ENCODE results near the gene TRMT11. TPM values are rescaled to one million over a fixed set of nuclear protein-coding genes. Genes with fewer than 3 reads are reported as not detected.
"Not testable (repeated sequence)": the region's sequence is repeated elsewhere in the genome, so short reads cannot be mapped to it uniquely, and the experiment has no call there.

The TRMT11 gene
- polyA plus RNA-seq, 1 experiment, result 27.3 TPM

DNA sequence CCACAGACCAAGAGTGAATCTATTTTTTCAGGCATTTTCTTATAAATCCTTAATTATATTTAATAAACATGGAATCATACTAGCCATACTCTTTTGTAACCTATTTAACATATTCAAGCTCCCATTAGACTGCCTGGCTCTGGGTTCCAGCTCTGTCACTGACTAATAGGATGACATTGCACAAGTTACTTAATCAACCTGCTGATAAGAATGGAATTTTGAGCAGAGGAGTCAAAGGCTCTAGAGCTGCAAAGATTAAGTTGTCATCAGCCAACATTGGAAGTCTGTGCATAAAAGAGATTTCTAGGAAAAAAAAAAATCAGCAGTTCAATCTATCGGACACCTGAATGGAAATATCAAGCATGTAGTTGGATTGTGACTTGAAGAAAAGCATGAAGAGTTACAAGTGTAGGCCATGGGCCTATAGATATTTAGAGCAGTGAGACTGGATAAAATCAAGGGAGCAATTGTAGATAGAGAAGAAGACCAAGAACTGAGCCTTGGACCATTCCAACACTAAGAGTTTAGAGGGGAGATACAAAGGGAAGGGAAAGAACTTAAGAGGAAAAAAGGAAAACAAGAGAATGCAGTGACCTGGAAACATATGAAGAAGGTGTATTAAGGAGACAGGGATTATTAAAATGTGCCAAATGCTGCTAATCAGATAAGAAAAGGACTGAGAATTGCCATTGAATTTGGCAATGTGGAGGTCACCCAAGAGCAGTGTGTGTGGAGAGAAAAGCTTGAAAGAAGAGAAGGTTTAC lies 40.8 kb upstream of the TRMT11 start:
- Histone ChIP-seq H3K27me3 (ENCODE audit: control insufficient read depth, insufficient read depth, low read length) (no peaks in the 10 kb centered on the region), H3K4me3 (ENCODE audit: low read depth, low read length) (no peak overlapping the region), H3K27ac (ENCODE audit: low read depth, low read length) (peak overlapping the region; percentile 97), H3K9me3 (ENCODE audit: control insufficient read depth, insufficient read depth, low read length) (no peaks in the 10 kb centered on the region)
- CTCF ChIA-PET, result interaction anchor here (0.6 to 6.1 kb wide), 4 partner anchors 11 to 164 kb away, joined by 3 to 92 read pairs (median 4); partner anchors contain the start of gene HINT3
- TF ChIP-seq, protein P1, sequence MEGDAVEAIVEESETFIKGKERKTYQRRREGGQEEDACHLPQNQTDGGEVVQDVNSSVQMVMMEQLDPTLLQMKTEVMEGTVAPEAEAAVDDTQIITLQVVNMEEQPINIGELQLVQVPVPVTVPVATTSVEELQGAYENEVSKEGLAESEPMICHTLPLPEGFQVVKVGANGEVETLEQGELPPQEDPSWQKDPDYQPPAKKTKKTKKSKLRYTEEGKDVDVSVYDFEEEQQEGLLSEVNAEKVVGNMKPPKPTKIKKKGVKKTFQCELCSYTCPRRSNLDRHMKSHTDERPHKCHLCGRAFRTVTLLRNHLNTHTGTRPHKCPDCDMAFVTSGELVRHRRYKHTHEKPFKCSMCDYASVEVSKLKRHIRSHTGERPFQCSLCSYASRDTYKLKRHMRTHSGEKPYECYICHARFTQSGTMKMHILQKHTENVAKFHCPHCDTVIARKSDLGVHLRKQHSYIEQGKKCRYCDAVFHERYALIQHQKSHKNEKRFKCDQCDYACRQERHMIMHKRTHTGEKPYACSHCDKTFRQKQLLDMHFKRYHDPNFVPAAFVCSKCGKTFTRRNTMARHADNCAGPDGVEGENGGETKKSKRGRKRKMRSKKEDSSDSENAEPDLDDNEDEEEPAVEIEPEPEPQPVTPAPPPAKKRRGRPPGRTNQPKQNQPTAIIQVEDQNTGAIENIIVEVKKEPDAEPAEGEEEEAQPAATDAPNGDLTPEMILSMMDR (IDR thresholded peaks at IDR 0.05; ENCODE audit: low read depth, low read length), result no peak
- no peak for DNase-seq (ENCODE audit: low read depth, low spot score)
- POLR2A ChIA-PET, result interaction anchor here (1.0 to 1.4 kb wide), 2 partner anchors 11 to 155 kb away, joined by 3 to 9 read pairs; partner anchors contain the start of genes HINT3 and NCOA7

DNA sequence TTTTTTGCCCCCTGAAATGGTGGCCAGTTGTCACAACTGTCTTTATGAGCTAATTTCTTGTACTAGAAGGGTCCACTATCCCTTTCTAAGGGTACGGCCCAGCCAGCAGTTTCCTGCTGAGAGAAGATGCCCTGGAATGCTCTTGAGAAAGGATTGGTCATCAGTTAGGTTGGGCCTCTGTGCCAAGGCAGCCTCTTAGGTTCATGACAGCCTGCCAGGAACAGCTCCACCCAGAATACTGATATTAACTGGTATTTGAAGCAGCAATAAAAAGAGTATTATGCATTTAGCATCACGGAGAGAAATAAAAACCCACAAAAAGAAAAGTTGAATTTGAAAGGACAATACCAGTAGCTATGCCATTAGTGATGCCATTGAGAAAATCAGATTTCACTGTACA lies 38.7 kb upstream of the TRMT11 start:
- CTCF ChIA-PET, result interaction anchor here (0.5 to 6.1 kb wide), 5 partner anchors 7 to 132 kb away, joined by 3 to 92 read pairs (median 4); partner anchors contain the start of gene HINT3
- no peaks in the 10 kb centered on the region for H3K9me3 ChIP-seq (ENCODE audit: control insufficient read depth, insufficient read depth, low read length)
- no peaks in the 10 kb centered on the region for H3K27me3 ChIP-seq (ENCODE audit: control insufficient read depth, insufficient read depth, low read length)
- H3K4me3 ChIP-seq (ENCODE audit: low read depth, low read length), result no peak overlapping the region
- POLR2A ChIA-PET, result no interaction called here
- TF ChIP-seq, protein P1 (IDR thresholded peaks at IDR 0.05; ENCODE audit: low read depth, low read length), result no peak
- no peak overlapping the region for H3K27ac ChIP-seq (ENCODE audit: low read depth, low read length)
- no peak for DNase-seq (ENCODE audit: low read depth, low spot score)

GRCh38 chr6:125948455-125948854 lies 37.9 kb upstream of the TRMT11 start:
- TF ChIP-seq, protein P1 (IDR thresholded peaks at IDR 0.05; ENCODE audit: low read depth, low read length), result no peak
- CTCF ChIA-PET, result interaction anchor here (0.8 to 6.1 kb wide), 3 partner anchors 8 to 42 kb away, joined by 3 to 92 read pairs (median 5); partner anchors contain the start of gene HINT3
- Histone ChIP-seq H3K27me3 (ENCODE audit: control insufficient read depth, insufficient read depth, low read length) (no peaks in the 10 kb centered on the region), H3K4me3 (ENCODE audit: low read depth, low read length) (no peak overlapping the region), H3K9me3 (ENCODE audit: control insufficient read depth, insufficient read depth, low read length) (peaks cover 4% of the 10 kb centered on the region; the same call in 1 of the 2 replicates), H3K27ac (ENCODE audit: low read depth, low read length) (no peak overlapping the region)
- DNase-seq (ENCODE audit: low read depth, low spot score), result no peak
- POLR2A ChIA-PET, result no interaction called here

DNA sequence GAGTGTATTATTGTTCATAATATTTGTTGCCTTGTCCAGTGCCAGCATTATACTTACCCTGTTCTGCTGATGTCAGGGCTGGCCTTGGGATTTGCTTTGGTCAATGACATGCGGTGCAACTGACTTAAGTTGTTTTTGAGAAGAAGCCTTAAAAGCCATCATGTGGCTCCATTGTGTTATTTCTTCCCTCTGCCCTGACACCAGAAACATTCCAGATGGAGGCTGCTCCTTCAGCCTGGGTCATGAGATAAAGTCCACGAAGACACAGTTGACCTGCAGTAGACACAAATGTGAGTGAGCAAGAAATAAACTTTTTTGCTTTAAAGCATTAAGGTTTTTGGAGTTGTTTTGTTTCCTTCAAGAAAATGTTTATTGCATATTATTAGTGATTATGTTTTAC lies 37.3 kb upstream of the TRMT11 start:
- Histone ChIP-seq H3K9me3 (ENCODE audit: control insufficient read depth, insufficient read depth, low read length) (peaks cover 4% of the 10 kb centered on the region; the same call in 1 of the 2 replicates), H3K27ac (ENCODE audit: low read depth, low read length) (no peak overlapping the region), H3K4me3 (ENCODE audit: low read depth, low read length) (no peak overlapping the region), H3K27me3 (ENCODE audit: control insufficient read depth, insufficient read depth, low read length) (no peaks in the 10 kb centered on the region)
- ChIA-PET CTCF (no interaction called here), POLR2A (no interaction called here)
- TF ChIP-seq, protein P1 (IDR thresholded peaks at IDR 0.05; ENCODE audit: low read depth, low read length), result no peak
- no peak for DNase-seq (ENCODE audit: low read depth, low spot score)

GRCh38 chr6:125950293-125950692 lies 36.0 kb upstream of the TRMT11 start:
- DNase-seq (ENCODE audit: low read depth, low spot score), result no peak
- H3K9me3 ChIP-seq (ENCODE audit: control insufficient read depth, insufficient read depth, low read length), result peaks cover 4% of the 10 kb centered on the region; the same call in 1 of the 2 replicates
- POLR2A ChIA-PET, result no interaction called here
- no peaks in the 10 kb centered on the region for H3K27me3 ChIP-seq (ENCODE audit: control insufficient read depth, insufficient read depth, low read length)
- CTCF ChIA-PET, result interaction anchor here (11.8 kb wide), 1 partner anchor 165 kb away, joined by 196 read pairs; the partner anchor contains the start of gene NCOA7
- no peak overlapping the region for H3K27ac ChIP-seq (ENCODE audit: low read depth, low read length)
- H3K4me3 ChIP-seq (ENCODE audit: low read depth, low read length), result no peak overlapping the region
- TF ChIP-seq, protein P1 (IDR thresholded peaks at IDR 0.05; ENCODE audit: low read depth, low read length), result no peak

DNA sequence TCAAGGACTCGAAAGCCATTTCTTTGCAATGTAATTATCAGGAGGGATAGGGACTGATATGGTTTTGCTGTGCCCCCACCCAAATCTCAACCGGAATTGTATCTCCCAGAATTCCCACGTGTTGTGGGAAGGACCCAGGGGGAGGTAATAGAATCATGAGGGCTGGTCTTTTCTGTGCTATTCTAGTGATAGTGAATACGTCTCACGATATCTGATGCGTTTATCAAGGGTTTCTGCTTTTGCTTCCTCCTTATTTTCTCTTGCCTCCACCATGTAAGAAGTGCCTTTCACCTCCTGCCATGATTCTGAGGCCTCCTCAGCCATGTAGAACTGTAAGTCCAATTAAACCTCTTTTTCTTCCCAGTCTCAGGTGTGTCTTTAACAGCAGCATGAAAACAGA lies 35.6 kb upstream of the TRMT11 start:
- H3K27ac ChIP-seq (ENCODE audit: low read depth, low read length), result not testable (repeated sequence)

More for the DNA sequence above, 35.6 kb upstream of the TRMT11 start:
- POLR2A ChIA-PET; H3K9me3 ChIP-seq (ENCODE audit: control insufficient read depth, insufficient read depth, low read length); H3K27me3 ChIP-seq (ENCODE audit: control insufficient read depth, insufficient read depth, low read length); H3K4me3 ChIP-seq (ENCODE audit: low read depth, low read length); DNase-seq (ENCODE audit: low read depth, low spot score): not testable (repeated sequence)
- CTCF ChIA-PET, result interaction anchor here (0.6 to 11.8 kb wide), 4 partner anchors 23 to 165 kb away, joined by 3 to 196 read pairs (median 18); partner anchors contain the start of gene NCOA7
